ENCODE data around the gene OSBPL3. TPM values are rescaled to one million over a fixed set of nuclear protein-coding genes. Genes with fewer than 3 reads are reported as not detected.

Gene OSBPL3
- polyA plus RNA-seq, 3 donors, result 2.6 to 9.2 (median 3.7) TPM

- no peaks in the 10 kb centered on the region for H3K4me1 ChIP-seq (ENCODE audit: control insufficient read depth in 1 of 2, insufficient read depth in 2 of 2, low read length in 2 of 2)
- no peak overlapping the region for H3K27ac Mint-ChIP-seq
- peaks cover 0 to 3% (median 0%) of the 10 kb centered on the region in 3 donors for H3K27me3 Mint-ChIP-seq (ENCODE audit: low read depth in 3 of 3)
- H3K9me3 Mint-ChIP-seq, result no peaks in the 10 kb centered on the region
- 20% methylated on average over 3 of the region's 3 CpGs for WGBS (ENCODE audit: insufficient coverage)
- peaks cover 4% of the 10 kb centered on the region for H3K4me1 Mint-ChIP-seq
- H3K4me3 ChIP-seq (replicated peaks in 1 of 3; ENCODE audit: low read depth in 2 of 3, low read length in 3 of 3), result no peak overlapping the region
- no peak overlapping the region for H3K9ac ChIP-seq (ENCODE audit: insufficient read depth, low read length, poor library complexity, severe bottlenecking)
- no peak for DNase-seq
- intact Hi-C loops (cut with micrococcal nuclease), result no loop called here
- H3K36me3 Mint-ChIP-seq, result peaks cover 5 to 11% of the 10 kb centered on the region in 2 donors
- H3K4me3 Mint-ChIP-seq, result no peak overlapping the region
- TF ChIP-seq, protein P1, sequence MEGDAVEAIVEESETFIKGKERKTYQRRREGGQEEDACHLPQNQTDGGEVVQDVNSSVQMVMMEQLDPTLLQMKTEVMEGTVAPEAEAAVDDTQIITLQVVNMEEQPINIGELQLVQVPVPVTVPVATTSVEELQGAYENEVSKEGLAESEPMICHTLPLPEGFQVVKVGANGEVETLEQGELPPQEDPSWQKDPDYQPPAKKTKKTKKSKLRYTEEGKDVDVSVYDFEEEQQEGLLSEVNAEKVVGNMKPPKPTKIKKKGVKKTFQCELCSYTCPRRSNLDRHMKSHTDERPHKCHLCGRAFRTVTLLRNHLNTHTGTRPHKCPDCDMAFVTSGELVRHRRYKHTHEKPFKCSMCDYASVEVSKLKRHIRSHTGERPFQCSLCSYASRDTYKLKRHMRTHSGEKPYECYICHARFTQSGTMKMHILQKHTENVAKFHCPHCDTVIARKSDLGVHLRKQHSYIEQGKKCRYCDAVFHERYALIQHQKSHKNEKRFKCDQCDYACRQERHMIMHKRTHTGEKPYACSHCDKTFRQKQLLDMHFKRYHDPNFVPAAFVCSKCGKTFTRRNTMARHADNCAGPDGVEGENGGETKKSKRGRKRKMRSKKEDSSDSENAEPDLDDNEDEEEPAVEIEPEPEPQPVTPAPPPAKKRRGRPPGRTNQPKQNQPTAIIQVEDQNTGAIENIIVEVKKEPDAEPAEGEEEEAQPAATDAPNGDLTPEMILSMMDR (IDR thresholded peaks at IDR 0.05), result no peak
- no peak overlapping the region for H3K27ac ChIP-seq (ENCODE audit: low read depth in 1 of 2, low read length in 2 of 2)
- no peaks in the 10 kb centered on the region for H3K27me3 ChIP-seq (ENCODE audit: control insufficient read depth in 2 of 2, insufficient read depth in 2 of 2, low read length in 2 of 2)
- no peaks in the 10 kb centered on the region for H3K9me3 ChIP-seq (replicated peaks in 1 of 2; ENCODE audit: control insufficient read depth in 1 of 2, insufficient read depth in 1 of 2, low read length in 2 of 2)
- H3K79me2 ChIP-seq (ENCODE audit: insufficient read depth, low read length), result no peaks in the 10 kb centered on the region
- H2AFZ ChIP-seq (ENCODE audit: insufficient read depth, low read depth, low read length, poor library complexity, severe bottlenecking), result no peak overlapping the region
- no peak overlapping the region for H3K4me2 ChIP-seq (replicated peaks; ENCODE audit: extremely low read depth, low read length, poor library complexity, severe bottlenecking)
- peaks cover 12% of the 10 kb centered on the region for H4K20me1 ChIP-seq (ENCODE audit: insufficient read depth, low read length)
- no peaks in the 10 kb centered on the region for H3K36me3 ChIP-seq (replicated peaks in 1 of 2; ENCODE audit: control insufficient read depth in 1 of 2, insufficient read depth in 2 of 2, low read length in 2 of 2)
Measured at GRCh38 chr7:24891311-24891735, 88.7 kb downstream of the OSBPL3 start.

DNA sequence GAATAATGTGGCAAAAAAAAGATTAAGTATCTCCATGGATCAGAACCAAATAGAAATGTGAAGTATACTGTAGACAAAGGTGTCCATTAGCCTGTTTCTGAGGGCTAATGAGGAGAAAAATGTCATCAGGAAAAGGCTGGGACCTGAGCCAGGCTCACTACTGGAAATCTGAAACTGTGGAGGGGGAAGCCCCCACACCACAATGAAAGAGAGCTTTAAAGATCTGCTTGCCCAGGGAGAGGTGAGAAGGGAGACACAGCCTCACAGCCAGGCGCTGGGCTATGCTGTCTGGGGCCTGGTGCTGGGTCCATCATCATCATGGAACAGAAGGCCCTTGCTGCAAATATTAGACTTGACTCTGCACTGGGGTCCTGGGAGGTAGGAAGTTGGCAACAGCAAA, 90.4 kb downstream of the OSBPL3 start:
- H3K27me3 Mint-ChIP-seq (ENCODE audit: low read depth in 3 of 3), result peaks cover 0 to 3% (median 0%) of the 10 kb centered on the region in 3 donors
- TF ChIP-seq, protein P1 (IDR thresholded peaks at IDR 0.05), result no peak
- H3K36me3 Mint-ChIP-seq, result peaks cover 11 to 14% of the 10 kb centered on the region in 2 donors
- Histone ChIP-seq H3K9me3 (replicated peaks in 1 of 2; ENCODE audit: control insufficient read depth in 1 of 2, insufficient read depth in 1 of 2, low read length in 2 of 2) (no peaks in the 10 kb centered on the region), H3K4me2 (replicated peaks; ENCODE audit: extremely low read depth, low read length, poor library complexity, severe bottlenecking) (no peak overlapping the region), H3K27me3 (ENCODE audit: control insufficient read depth in 2 of 2, insufficient read depth in 2 of 2, low read length in 2 of 2) (no peaks in the 10 kb centered on the region), H3K36me3 (replicated peaks in 1 of 2; ENCODE audit: control insufficient read depth in 1 of 2, insufficient read depth in 2 of 2, low read length in 2 of 2) (no peaks in the 10 kb centered on the region), H3K4me1 (ENCODE audit: control insufficient read depth in 1 of 2, insufficient read depth in 2 of 2, low read length in 2 of 2) (no peaks in the 10 kb centered on the region), H3K9ac (ENCODE audit: insufficient read depth, low read length, poor library complexity, severe bottlenecking) (no peak overlapping the region), H2AFZ (ENCODE audit: insufficient read depth, low read depth, low read length, poor library complexity, severe bottlenecking) (no peak overlapping the region), H3K4me3 (replicated peaks in 1 of 3; ENCODE audit: low read depth in 2 of 3, low read length in 3 of 3) (no peak overlapping the region), H4K20me1 (ENCODE audit: insufficient read depth, low read length) (peaks cover 3% of the 10 kb centered on the region), H3K27ac (ENCODE audit: low read depth in 1 of 2, low read length in 2 of 2) (no peak overlapping the region), H3K79me2 (ENCODE audit: insufficient read depth, low read length) (no peaks in the 10 kb centered on the region)
- intact Hi-C loops (cut with micrococcal nuclease), result no loop called here
- H3K4me1 Mint-ChIP-seq, result peaks cover 5% of the 10 kb centered on the region
- WGBS (ENCODE audit: insufficient coverage), result 90% methylated on average over 1 of the region's 1 CpG
- DNase-seq, result no peak
- no peaks in the 10 kb centered on the region for H3K9me3 Mint-ChIP-seq
- no peak overlapping the region for H3K27ac Mint-ChIP-seq
- no peak overlapping the region for H3K4me3 Mint-ChIP-seq
